NT2/D1 (cell line): ENCODE measurements around the gene IFT57.

Experiments used
- SUZ12 ChIP-seq: IDR thresholded peaks from 2 replicates; pipeline ENCODE4 v1.6.1; 2011; ENCODE audit not compliant: insufficient read length, insufficient read depth; ENCODE audit errors: extremely low read depth
- YY1 ChIP-seq: IDR thresholded peaks from 2 replicates; pipeline ENCODE4 v1.6.1; 2011; ENCODE audit not compliant: insufficient read length, insufficient read depth
- ZNF274 ChIP-seq: IDR thresholded peaks from 2 replicates; pipeline ENCODE4 v1.6.1; 2011; ENCODE audit warnings: mild to moderate bottlenecking, low read depth, low read length

DNA sequence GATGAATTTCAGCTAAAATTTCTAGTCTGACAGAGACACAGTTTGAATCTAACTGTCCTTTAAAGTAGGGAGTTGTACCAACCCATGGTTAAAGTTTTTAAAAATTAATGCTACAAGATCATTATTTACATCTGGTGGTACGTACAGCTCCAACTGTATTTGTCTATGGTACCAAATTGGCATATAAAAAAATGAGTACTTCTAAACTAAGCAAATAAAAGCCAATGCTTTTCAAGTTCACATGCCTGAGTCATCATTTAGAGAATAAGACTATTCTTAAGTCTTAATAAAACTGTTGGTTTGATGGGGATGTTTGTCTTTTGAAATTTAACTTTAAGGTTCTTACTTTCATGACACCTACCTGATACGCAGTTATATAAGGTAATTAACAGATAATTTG lies 21.0 kb upstream of the IFT57 start:
- TF ChIP-seq SUZ12 (no peak), ZNF274 (no peak), YY1 (no peak)
